ENCODE data around the gene SIK2.

The SIK2 gene

DNA sequence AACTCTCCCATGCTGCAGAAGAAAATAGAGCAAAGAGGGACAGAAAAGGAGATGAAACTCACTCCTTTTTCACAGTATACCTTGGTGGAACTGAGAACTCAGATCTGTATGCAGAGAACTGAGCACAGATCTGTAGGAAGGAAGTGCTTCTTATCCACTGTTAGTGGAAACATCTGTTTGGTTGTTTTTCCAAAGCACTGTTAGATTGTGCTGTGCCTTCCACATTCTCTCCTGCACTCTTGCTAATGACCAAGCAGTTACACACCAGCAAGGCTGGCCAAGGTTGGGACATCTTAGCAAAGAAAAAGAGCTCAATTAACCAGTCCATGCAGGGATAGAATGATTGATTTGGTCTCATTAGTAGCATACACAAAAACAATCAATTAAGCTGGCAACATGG, 20.1 kb upstream of the SIK2 start:
- DNase-seq, result no peak

DNA sequence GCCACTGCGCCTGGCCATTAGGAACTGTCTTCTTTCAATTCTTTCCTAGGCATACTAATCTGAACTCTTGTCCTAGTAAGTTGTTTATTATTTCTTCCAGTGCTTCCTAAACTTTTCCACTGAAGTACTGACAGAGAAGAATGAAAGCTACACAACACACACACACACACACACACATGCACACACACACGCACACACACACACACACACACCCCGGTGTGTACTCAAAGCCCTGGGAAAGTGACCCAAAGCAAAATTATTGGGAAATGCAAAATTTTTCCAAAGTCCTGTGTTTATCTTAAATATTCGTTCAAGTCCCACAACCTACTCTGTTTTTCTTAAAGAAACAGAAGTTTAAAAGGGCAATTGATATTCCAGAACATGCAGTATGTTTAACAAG, 19.4 kb upstream of the SIK2 start:
- DNase-seq, result no peak

DNA sequence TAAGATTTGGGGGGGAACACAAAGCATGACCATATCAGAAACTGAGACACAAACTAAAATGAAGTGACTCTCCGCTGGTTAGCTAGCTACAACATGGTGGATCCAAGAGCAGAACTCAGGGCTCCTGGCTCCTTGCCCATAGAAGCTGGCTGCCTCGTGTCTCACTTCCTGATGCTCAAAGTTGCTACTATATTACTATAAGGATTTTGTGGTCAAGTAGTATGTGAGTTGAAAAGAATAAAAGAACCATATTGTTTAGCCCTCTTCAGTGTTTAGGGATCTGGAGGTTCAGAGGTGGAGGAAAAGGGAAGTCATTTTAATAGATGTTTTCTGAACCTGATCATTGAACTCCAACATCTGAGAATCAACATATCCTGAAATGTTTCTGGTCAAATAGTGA, 16.9 kb upstream of the SIK2 start:
- DNase-seq, result peak; percentile 87

DNA sequence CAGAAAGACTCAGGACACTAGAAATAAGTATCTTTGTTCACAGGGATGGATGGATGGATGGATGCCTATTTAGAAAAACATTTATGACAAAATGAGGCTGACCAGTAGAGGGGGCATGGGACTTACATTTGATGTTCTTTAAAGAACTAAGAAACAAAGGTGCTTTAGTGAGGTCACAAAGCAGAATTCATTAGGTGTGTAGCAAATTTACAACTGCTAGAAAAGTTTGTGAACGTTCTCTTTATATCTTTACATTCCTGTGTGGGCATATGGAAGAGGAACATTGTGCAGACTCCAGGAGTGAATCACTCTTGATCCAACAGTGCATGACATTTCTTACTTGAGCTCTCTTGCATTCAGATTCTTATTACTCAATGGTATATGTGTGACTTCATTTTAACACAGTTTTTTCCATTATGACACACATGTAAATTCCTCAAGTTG, 15.8 kb upstream of the SIK2 start:
- peak; percentile 50 for DNase-seq

DNA sequence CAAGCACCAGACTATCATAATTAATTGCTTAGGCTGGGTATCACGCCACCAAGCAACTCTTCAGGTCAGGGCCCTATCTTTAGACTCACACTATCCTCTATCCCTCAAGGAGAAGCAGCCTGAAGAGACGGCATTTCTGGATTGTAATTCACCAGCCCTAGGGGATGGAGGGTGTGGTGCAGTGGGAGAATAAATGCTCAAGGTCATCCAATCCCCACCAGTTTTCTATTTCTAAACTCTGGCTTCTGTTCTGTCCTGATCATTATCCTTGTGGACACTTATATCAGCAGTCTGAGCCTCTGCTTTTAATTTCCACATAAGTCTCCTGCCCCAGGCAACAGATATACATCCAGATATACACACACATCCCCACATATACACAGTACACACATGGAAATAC, 13.1 kb upstream of the SIK2 start:
- DNase-seq, result no peak

DNA sequence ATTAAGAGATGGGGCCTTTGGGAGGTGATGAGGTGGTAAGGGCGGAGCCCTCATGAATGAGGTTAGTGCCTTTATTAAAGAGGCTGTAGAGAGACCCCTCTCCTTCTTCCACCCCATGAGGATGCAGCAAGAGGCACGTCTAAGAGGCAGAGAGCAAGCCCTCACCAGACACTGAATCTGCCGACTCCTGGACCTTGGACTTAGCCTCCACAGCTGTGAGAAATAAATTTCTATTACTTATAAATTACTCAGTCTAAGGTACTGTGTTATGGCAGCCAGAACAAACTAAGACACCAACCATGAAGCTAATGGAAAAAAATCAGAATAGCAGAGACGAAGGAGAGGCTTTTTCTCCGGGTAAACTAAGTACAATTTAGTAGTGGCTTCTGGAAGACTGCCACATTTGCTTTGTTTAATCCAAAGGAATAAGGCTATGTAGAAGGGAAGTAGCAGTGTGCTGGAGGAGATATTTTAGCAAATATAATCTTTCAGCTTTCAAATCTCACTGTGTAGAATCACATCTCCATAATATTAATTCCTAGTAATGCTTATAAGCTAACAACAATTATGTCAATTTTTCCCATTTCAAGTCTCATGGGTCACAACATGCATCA, 12.3 kb upstream of the SIK2 start:
- DNase-seq, result no peak

DNA sequence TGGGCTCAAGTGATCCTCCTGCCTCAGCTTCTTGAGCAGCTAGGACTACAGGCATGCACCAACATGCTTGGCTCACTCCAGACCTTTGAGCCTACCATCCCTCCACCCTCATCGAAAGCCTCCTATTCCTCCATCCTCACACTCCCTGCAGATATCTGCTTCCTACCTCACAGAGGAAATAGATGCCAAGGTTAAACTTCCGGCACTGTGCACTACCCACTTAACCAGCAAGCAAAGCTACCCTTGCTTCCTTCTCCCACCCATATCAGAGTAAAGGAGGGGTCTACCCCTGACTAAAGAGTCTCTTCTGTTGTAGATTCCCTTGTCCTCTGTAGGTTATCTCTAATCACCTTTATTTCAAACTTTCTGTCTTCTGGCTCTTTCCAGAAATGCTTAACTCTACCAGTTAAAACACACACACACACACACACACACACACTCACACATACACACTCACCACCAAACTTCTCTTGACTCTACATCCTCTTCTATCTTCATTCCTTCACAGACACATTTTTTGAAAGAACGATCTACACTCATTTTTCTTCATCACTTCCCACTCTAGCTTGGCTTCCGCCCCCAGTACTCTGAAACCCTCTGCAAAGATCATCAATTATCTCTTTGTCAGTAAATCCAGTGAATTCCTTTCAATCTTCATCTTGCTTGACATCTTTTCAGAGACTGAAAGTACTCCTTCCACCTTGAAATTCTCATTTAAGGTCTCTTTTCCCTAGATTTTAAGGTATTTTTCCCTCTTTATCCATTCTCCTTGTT, 10.9 kb upstream of the SIK2 start:
- DNase-seq, result no peak

DNA sequence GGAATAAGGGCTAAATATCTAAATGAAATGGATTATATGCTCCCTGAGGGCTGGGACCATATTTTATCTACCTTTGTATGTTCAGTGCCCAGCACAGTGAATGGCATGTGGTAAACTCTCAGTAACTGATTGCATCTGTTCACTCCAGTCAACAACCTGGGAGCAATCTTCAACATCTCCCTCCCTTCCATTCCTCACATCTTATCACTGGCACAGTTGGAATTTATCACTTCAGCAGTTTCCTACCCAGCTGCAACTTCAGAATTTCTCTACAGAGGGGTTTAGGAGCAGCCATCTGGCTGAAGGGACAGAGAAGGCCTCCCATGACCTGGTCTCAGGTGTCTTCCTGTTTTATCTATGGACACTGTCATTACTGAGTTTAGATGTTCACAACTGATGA, 9.8 kb upstream of the SIK2 start:
- no peak for DNase-seq

DNA sequence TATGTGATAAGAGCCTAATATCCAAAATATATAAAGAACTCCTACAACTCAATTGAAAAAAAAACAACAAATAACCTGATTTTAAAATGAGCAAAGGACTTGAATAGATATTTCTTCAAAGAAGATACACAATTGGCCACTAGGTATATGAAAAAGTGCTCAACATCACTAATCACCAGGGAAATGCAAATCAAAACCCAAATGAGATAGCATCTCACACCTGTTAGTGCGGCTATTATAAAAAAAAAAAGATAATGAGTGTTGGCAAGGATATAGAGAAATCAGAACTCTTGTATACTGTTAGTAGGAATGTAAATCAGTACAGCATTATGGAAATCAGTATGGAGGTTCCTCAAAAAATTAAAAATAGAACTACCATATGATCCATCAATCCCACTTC, 5.9 kb upstream of the SIK2 start:
- no peak for DNase-seq

DNA sequence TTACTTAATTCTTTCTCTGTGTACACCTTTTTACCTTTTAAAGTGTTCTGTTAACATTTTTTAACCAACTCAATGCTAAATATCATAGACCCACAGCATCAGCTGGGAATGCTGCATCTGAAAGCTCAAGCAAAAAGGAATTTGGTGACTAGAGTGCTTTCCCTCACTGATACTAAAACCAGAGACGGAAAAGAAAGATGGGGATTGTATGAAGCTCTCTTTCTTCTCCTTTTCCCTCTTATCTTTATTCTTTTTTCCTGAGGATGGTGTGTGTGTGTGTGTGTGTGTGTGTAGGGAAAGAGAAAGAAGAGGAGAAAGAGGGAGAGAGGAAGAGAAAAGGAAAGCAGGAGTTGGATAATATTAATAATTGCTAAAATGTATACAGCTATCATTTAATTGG, 4.1 kb upstream of the SIK2 start:
- no peak for DNase-seq

DNA sequence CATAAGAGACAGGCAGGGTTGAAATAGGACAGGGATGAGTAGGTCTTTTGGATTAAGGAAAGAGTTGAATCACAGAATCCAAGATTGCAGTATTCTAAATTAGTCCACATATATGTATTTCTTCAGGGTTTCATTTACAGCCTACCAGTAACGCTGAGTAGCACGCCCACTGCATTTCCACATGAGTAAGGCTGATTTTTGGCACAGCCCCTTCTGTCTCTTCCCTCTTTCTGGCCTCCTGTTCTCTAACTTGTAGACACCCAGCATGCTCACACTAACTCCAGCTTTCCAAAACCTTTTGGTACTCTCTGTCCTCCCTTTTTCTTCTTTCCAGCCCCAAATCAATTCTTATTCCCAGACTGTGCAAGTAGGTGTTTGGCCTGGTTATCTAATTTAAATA, 3.7 kb upstream of the SIK2 start:
- DNase-seq, result peak; percentile 13

DNA sequence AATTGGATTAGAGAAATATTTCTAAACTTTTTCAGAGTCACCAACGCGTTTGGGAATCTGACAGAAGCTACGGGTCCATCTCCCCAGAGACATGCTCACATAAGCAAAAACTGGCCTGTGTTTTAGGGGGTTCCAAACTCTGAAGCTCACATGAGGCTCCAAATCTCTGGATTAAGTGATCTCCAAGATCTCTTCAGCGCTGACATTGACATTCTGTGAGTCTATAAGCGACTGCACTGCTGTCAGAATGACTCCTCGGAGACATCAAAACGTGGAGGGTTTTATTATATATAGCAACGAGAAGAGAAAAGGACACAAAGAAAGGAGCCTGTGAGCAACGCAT, 642 bp upstream of the SIK2 start:
- DNase-seq, result no peak

DNA sequence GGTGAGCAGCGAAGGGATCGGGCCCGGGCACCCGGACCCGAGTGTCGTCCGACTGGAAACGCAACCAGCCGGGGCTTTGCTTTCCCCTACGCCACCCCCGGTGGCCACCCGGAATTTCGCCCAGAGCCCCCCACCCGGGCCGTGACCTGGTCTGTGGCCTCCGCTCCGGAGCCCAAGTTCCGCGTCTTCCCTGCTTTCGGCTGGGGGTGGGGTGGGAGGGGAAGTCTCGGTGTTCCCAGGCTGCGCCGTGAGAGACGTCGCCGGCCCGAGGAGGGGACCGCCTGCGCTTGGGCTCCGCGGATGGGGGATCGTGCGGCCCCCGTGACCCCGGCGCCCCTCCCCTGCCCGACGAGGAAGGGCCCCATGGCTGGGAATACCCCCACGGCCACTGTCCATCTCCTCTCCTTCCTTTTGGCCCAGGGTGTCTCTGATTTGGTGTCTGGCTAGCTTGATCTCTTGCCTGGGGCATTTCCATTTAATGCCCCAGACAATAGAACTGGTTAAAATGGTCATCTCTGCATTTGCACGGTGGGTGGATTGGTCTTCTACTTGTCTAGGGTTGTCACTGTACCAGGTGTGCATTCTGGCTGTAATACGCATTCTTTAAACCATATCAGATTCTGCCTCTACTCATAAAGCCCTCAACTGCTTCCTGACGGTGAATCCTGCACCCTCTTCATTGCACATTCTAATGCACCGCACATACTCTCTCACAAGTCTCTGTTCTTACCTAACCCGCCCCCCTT, 789 bp downstream of the SIK2 start:
- peak; percentile 30 for DNase-seq

DNA sequence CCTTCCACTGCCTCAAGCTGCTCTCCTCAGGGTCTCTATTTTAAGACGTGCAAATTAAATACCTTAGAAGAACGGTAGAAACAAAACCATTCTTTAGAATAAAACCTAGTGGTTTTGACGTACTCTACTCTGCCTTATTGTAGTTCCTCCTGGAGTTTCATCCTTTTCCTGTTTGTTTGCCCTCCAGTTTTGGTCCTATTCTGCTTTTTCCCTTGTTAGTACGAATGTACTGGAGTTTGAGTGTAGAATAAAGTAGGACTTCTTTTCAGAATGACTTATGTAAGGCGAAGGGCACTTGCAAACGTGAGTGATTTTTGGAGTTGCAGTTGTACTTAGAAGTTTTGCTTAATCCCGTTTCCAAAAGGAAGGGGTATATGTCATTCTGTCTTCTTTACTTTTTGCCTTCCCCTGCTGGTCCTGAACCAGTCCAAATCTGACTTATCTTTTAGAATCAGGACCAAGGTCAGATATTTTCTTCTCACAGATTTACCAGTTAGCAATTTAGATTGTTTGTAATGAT, 1.4 kb downstream of the SIK2 start:
- no peak for DNase-seq

DNA sequence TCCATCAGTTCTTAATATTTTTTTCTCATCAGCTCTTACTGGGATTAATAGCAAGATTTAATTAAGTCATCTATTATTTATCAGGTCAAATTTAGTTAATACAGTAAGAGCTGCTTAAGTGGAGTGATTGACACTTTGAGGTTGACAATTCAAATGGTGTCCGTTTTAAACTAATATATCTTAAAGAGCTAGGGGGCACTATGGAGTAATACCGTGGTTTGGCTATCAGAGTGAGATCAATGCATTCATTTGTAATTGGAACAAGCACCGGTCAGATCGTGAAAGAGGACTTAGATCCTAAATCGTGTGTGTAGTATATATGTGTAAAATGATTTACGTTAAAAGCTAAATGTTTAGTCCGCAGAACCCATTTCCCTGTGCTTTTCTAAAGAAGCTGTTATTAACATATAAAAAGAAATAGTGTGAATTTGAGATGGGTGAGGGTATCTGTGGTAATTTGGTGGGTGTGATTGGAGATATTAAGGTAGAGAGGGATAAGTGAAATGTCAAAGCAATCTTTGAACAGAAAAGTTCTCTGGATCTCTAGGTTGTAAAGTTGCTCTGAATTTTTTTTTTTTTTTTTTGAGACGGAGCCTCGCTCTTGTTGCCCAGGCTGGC, 2.3 kb downstream of the SIK2 start:
- peak; percentile 47 for DNase-seq

DNA sequence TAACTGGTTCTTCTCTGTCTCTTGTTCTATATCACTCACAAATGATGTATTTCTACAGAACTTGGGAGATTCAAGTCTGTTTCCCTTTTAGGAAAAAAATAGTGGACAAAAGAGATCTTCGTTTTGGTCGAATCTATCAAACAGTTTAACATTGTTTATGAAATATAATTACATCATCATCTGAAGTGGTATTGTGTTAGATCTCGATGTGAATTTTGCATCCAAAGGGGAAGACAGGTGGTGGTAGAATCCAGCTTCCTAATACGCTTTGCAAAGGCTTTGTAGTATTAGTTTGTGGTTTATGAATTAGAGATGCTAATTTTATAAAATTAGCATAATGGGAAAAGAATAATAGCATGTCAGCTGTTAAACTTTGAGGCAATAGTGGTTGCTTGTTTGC, 3.4 kb downstream of the SIK2 start:
- no peak for DNase-seq

DNA sequence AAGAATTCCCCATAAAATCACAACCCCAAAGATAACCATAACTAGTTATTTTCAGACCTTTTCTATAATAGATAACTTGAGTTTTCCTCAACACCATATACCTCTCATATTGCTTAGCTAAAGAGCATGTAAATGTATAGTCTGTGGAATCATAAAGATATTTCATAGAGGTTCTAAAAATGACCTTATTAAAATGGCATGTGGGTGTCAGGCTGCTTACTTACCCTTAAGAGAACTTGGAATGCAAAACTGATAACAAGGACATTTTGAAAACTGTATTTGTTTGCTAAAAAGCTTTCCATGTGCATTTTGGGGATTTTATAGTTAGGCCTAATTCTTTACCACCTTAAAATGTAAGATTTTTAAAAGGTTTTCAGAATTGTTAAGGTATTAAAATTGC, 4.7 kb downstream of the SIK2 start:
- DNase-seq, result peak; percentile 56

DNA sequence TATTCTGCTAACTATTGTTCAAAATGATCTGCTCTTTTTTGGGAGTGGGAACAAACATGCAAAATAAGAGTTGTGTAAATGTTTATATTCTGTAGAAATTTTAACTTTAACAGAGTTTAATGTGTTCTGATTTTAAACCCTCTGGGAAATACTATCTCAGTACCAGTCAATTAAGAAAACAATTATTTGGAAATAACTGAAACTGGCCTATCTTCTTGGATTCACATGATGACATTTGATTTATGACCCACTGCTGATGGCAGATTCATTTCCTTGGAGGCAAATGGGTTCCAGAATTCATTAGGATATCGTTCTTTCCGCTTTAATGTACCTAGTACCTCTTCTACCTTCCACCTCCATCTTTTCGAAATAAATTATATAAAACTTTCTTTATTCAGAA, 5.5 kb downstream of the SIK2 start:
- no peak for DNase-seq

DNA sequence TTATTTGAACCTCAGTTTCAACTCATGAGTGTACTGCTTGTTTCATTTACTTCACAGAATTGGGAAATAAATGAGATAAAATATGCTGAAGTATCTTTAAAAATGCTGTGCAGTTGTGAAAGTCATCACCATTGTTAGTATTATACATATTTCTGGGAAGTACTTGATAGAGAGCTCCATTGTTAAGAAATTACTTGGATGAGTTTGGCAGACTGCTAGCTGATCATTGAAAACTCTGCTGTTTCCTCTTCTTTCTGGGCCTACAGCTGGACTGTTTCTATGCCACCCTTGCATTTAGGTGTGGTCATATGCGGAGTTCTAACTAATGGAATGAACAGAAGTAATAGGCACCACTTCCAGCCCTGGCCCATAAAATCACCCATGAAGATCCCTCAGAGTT, 10.0 kb downstream of the SIK2 start:
- no peak for DNase-seq

DNA sequence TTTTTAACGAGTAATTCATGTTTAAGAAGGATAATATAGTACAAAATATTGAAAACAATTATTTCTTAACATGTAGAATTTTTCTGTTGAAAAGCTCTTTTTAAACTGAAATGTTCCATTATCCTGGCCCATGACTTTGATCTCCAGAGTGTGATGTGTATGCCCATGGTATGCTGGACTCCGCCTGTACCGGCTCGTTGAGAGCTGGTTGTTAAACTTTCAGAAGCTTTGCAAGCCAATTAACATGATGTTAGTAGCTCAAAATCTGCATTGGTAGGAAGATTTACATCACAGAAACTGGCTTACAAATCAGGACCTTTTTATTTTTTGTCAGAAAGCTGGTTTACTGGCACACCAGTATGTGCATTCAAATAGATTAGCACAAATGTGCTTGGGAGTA, 15.0 kb downstream of the SIK2 start:
- DNase-seq, result no peak

DNA sequence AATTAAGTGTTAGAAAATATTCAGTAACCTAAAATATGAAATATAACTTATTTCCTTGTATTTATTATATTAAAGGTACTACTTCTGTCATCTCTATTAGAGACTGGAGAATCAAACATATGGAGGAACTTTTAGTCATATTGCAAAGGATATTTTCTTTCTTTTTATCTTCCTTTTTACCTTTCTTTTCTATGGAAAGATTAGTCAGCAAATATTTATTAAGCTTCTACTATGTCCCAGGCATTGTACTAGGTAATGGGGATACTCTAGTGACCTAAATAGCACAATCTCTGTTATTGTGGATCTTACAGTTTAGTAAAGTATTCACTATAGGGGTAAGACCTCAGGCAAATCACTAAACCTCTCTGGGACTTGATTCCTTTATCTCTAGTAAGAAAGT, 18.3 kb downstream of the SIK2 start:
- DNase-seq, result no peak

DNA sequence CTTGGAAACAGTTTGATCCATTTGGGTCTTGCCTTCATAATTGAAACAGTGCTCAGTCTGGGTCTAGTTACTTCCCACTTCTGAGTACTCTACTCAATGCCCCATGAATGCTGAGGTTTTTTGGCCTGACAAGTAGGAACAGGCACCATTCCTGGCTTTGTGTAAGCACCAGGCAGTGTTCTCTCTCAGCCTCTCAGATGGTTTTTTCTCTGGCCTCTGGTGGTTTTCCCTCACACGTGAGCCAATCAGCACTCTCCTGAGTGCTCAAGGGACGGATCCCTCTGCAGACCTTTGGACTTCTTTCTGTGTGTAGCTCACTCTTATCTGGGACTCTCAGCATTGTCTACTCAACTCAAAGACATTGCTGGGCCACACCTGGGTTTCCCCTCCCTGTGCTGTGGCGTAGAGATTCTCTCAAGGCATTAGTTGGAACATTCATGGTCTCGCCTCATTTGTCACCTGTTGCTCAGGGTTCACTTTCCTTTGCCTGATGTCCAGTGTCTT, 21.3 kb downstream of the SIK2 start:
- DNase-seq, result no peak

DNA sequence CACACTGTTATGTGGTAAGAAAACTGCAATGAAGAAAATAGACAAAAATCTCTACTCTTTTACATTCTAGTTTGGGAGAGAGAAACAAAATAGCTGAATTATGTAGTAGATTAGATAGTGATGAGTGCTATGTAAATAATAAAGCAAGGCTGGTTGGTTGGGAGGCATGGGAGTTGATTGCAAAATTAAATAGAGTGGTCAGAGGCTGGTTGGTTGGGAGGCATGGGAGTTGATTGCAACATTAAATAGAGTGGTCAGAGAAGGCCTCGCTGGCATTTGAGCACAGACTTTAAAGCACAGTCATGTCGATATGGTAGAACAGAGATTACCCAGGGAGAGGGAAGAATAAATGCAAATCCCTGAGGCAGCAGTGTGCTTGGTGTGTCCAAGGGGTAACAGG, 22.4 kb downstream of the SIK2 start:
- no peak for DNase-seq

Measured in fibroblast of skin of back (primary cell).